ENCODE data around the gene KIF21A.

Gene KIF21A

DNA sequence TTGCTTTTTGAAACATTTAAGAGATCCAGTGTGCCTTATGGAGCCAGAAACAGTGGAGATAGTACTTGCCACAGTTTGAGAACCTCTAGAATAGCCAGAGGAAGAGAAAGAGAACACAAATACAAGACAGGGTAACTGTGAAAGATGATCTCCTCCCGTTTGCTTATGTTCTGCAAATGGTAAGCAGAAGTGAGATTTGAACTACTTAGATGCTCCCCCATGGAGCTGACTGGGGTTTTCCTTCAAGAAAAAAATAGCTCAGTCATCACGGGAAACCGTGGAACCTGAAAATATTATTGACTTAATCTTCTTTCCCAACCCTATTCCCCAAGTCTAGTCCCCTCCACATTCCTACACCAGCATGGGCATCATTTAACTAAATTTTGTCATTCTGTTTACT, 87.1 kb downstream of the KIF21A start:
- no peak overlapping the region for H3K4me2 ChIP-seq (ENCODE audit: low read depth, low read length, poor library complexity, severe bottlenecking)
- H3K4me3 ChIP-seq (ENCODE audit: insufficient read depth, low read length, poor library complexity, severe bottlenecking), result no peak overlapping the region
- H3K9me3 ChIP-seq (ENCODE audit: insufficient read depth, low read length), result no peaks in the 10 kb centered on the region
- TF ChIP-seq EZH2phosphoT487 (conservative IDR thresholded peaks at IDR 0.05; ENCODE audit: low read length), result no peak
- TF ChIP-seq, protein P1, sequence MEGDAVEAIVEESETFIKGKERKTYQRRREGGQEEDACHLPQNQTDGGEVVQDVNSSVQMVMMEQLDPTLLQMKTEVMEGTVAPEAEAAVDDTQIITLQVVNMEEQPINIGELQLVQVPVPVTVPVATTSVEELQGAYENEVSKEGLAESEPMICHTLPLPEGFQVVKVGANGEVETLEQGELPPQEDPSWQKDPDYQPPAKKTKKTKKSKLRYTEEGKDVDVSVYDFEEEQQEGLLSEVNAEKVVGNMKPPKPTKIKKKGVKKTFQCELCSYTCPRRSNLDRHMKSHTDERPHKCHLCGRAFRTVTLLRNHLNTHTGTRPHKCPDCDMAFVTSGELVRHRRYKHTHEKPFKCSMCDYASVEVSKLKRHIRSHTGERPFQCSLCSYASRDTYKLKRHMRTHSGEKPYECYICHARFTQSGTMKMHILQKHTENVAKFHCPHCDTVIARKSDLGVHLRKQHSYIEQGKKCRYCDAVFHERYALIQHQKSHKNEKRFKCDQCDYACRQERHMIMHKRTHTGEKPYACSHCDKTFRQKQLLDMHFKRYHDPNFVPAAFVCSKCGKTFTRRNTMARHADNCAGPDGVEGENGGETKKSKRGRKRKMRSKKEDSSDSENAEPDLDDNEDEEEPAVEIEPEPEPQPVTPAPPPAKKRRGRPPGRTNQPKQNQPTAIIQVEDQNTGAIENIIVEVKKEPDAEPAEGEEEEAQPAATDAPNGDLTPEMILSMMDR (IDR thresholded peaks at IDR 0.05; ENCODE audit: insufficient read depth, low read length, poor library complexity, severe bottlenecking), result no peak
- no peak overlapping the region for H3K27ac ChIP-seq (ENCODE audit: low read depth, low read length)
- no peaks in the 10 kb centered on the region for H4K20me1 ChIP-seq (ENCODE audit: low read depth, low read length)
- H3F3A ChIP-seq (ENCODE audit: insufficient read depth), result no peaks in the 10 kb centered on the region
- no peaks in the 10 kb centered on the region for H3K36me3 ChIP-seq (ENCODE audit: low read length)
- no peaks in the 10 kb centered on the region for H3K27me3 ChIP-seq (ENCODE audit: low read length)
- no peaks in the 10 kb centered on the region for H3K9me2 ChIP-seq (replicated peaks; ENCODE audit: insufficient read depth, low read length)
- H3K9ac ChIP-seq (ENCODE audit: low read length), result no peak overlapping the region
- H2AFZ ChIP-seq (ENCODE audit: low read depth, low read length, severe bottlenecking), result no peak overlapping the region
- no peaks in the 10 kb centered on the region for H3K79me2 ChIP-seq (ENCODE audit: insufficient read depth, low read length)

DNA sequence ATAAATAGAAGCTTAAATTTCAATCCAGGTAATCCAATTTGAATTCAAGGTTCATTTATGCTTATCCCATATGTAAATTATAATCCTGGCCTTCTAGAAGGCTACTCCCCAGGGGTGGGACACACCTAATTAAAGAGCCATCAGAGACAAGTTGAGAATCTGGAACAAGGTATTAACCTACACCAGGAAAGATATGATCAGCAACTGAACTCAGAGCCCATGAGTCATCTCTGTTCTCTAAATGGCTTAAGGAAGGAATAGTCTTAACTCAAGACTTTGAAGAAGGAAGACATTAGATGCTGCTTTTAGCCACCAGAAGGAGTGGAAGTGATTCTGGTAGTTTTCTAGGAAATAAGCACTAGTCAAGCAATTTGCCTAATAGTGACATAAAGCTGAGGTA, 88.0 kb downstream of the KIF21A start:
- no peak overlapping the region for H3K4me3 ChIP-seq (ENCODE audit: insufficient read depth, low read length, poor library complexity, severe bottlenecking)
- H3F3A ChIP-seq (ENCODE audit: insufficient read depth), result no peaks in the 10 kb centered on the region
- no peak overlapping the region for H2AFZ ChIP-seq (ENCODE audit: low read depth, low read length, severe bottlenecking)
- no peak for TF ChIP-seq EZH2phosphoT487 (conservative IDR thresholded peaks at IDR 0.05; ENCODE audit: low read length)
- TF ChIP-seq, protein P1 (IDR thresholded peaks at IDR 0.05; ENCODE audit: insufficient read depth, low read length, poor library complexity, severe bottlenecking), result no peak
- no peaks in the 10 kb centered on the region for H3K27me3 ChIP-seq (ENCODE audit: low read length)
- H3K9me2 ChIP-seq (replicated peaks; ENCODE audit: insufficient read depth, low read length), result no peaks in the 10 kb centered on the region
- no peak overlapping the region for H3K9ac ChIP-seq (ENCODE audit: low read length)
- no peak overlapping the region for H3K27ac ChIP-seq (ENCODE audit: low read depth, low read length)
- H3K36me3 ChIP-seq (ENCODE audit: low read length), result no peaks in the 10 kb centered on the region
- no peaks in the 10 kb centered on the region for H4K20me1 ChIP-seq (ENCODE audit: low read depth, low read length)
- H3K4me2 ChIP-seq (ENCODE audit: low read depth, low read length, poor library complexity, severe bottlenecking), result no peak overlapping the region
- no peaks in the 10 kb centered on the region for H3K9me3 ChIP-seq (ENCODE audit: insufficient read depth, low read length)
- H3K79me2 ChIP-seq (ENCODE audit: insufficient read depth, low read length), result no peaks in the 10 kb centered on the region

DNA sequence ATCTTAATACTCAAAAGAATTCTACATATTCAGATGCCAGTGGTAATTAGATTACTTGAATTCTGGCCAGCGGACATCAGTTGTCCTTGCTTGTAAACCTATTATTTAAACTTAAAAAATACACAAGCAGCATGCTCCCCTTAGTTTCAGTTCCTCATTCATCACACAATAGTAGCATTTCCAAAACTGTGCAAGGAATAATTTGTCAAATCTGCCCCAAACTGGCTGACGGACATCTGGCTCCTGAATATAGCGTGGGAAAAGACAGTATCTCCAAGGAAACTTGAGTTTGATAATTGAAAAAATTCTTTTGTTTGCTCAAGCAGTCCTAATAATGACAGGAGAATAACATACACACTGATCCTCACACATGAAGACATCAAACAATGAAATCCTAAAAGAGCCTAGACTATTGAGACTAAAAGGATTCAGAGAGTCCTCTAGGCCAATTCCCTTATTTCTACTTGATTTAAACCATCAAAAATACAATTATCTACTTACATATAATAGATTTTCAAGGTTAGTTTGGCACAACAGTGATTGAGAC, 90.4 kb downstream of the KIF21A start:
- Histone ChIP-seq H3K9ac (ENCODE audit: low read length) (no peak overlapping the region), H3K9me3 (ENCODE audit: insufficient read depth, low read length) (no peaks in the 10 kb centered on the region), H3K4me2 (ENCODE audit: low read depth, low read length, poor library complexity, severe bottlenecking) (no peak overlapping the region), H3K4me3 (ENCODE audit: insufficient read depth, low read length, poor library complexity, severe bottlenecking) (no peak overlapping the region), H3K36me3 (ENCODE audit: low read length) (no peaks in the 10 kb centered on the region), H3K27ac (ENCODE audit: low read depth, low read length) (no peak overlapping the region), H2AFZ (ENCODE audit: low read depth, low read length, severe bottlenecking) (no peak overlapping the region), H4K20me1 (ENCODE audit: low read depth, low read length) (no peaks in the 10 kb centered on the region), H3K79me2 (ENCODE audit: insufficient read depth, low read length) (no peaks in the 10 kb centered on the region), H3K27me3 (ENCODE audit: low read length) (no peaks in the 10 kb centered on the region), H3K9me2 (replicated peaks; ENCODE audit: insufficient read depth, low read length) (no peaks in the 10 kb centered on the region), H3F3A (ENCODE audit: insufficient read depth) (no peaks in the 10 kb centered on the region)
- TF ChIP-seq EZH2phosphoT487 (conservative IDR thresholded peaks at IDR 0.05; ENCODE audit: low read length), result no peak
- TF ChIP-seq, protein P1 (IDR thresholded peaks at IDR 0.05; ENCODE audit: insufficient read depth, low read length, poor library complexity, severe bottlenecking), result no peak

All from SU-DHL-6 (cell line).